Neural progenitor cell (in vitro differentiated cells): ENCODE measurements around the gene CHGA.

Experiments used
- EZH2 ChIP-seq: fragments of 200-600 bp; sonication (generic); IDR thresholded peaks from 2 replicates; pipeline ENCODE4 v1.6.1; 2017; ENCODE audit warnings: antibody characterized with exemption, mild to moderate bottlenecking, moderate library complexity
- EZH2phosphoT487 ChIP-seq: fragments of 200-600 bp; sonication (generic); IDR thresholded peaks from 2 replicates; pipeline ENCODE4 v1.6.1; 2017; ENCODE audit warnings: antibody characterized with exemption
- TF ChIP-seq, protein P1 (sequence below): fragments of 200-600 bp; sonication (generic); IDR thresholded peaks from 2 replicates; pipeline ENCODE4 v1.5.1; 2017; ENCODE audit warnings: antibody characterized with exemption, mild to moderate bottlenecking

DNA sequence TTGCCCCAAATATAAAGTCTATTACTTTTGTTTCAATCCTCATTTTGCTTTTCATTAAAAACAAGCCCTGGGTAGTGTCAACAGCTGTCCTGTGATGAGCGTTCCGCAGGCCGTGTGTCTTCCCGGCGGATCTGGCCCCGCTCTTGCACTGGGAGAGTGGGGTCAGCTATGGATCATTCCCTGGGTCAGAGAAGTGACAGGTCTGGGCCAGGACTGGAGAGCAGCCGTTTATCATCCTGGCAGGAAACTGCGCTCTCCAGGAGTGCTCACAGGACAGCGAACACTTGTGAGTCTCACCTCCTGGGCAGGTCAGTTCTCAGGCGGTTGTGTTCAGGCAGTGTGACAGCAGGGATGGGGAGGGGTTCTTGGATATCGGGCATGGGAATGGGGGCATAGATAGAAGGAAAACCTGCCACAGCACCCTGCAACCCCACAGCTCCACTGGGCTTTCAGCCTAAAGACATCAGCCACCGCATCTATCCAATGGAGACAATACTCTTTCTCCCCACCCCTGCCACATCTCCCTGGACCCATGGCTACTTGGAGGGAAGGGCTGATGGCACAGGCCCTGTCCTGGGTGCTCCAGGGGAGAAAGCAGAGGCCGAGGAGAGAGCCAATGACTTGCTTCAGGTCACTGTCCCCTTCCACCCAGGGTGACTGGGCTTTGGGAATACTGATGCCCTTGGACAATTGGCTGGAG lies 47.8 kb upstream of the CHGA start:
- TF ChIP-seq, protein P1, sequence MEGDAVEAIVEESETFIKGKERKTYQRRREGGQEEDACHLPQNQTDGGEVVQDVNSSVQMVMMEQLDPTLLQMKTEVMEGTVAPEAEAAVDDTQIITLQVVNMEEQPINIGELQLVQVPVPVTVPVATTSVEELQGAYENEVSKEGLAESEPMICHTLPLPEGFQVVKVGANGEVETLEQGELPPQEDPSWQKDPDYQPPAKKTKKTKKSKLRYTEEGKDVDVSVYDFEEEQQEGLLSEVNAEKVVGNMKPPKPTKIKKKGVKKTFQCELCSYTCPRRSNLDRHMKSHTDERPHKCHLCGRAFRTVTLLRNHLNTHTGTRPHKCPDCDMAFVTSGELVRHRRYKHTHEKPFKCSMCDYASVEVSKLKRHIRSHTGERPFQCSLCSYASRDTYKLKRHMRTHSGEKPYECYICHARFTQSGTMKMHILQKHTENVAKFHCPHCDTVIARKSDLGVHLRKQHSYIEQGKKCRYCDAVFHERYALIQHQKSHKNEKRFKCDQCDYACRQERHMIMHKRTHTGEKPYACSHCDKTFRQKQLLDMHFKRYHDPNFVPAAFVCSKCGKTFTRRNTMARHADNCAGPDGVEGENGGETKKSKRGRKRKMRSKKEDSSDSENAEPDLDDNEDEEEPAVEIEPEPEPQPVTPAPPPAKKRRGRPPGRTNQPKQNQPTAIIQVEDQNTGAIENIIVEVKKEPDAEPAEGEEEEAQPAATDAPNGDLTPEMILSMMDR, result no peak
- TF ChIP-seq EZH2 (no peak), EZH2phosphoT487 (no peak)
